ENCODE data around the gene KRIT1. TPM values are rescaled to one million over a fixed set of nuclear protein-coding genes. Genes with fewer than 3 reads are reported as not detected.
"Not testable (repeated sequence)": the region's sequence is repeated elsewhere in the genome, so short reads cannot be mapped to it uniquely, and the experiment has no call there.

The KRIT1 gene
- total RNA-seq, 1 experiment from 2014 or later, result 21.9 TPM

GRCh38 chr7:92254800-92255199, 9.1 kb upstream of the KRIT1 start:
- in situ Hi-C loops (cut with HindIII; ENCODE audit: low pct_unique_long_range_greater_than_20kb, low sequenced_read_pairs); DNase-seq (ENCODE audit: low read depth): not testable (repeated sequence)

GRCh38 chr7:92253251-92253650, 7.5 kb upstream of the KRIT1 start:
- DNase-seq (ENCODE audit: low read depth), result no peak
- in situ Hi-C loops (cut with HindIII; ENCODE audit: low pct_unique_long_range_greater_than_20kb, low sequenced_read_pairs), result no loop called here

- in situ Hi-C loops (cut with HindIII; ENCODE audit: low pct_unique_long_range_greater_than_20kb, low sequenced_read_pairs), result no loop called here
- no peak for DNase-seq (ENCODE audit: low read depth)
These were observed 5.5 kb upstream of the KRIT1 start for GRCh38 chr7:92251181-92251580.

- in situ Hi-C loops (cut with HindIII; ENCODE audit: low pct_unique_long_range_greater_than_20kb, low sequenced_read_pairs), result no loop called here
- no peak for DNase-seq (ENCODE audit: low read depth)
These were observed 4.9 kb upstream of the KRIT1 start for GRCh38 chr7:92250603-92251002.

- DNase-seq (ENCODE audit: low read depth), result peak; percentile 47
- in situ Hi-C loops (cut with HindIII; ENCODE audit: low pct_unique_long_range_greater_than_20kb, low sequenced_read_pairs), result no loop called here
These were observed 817 bp upstream of the KRIT1 start for GRCh38 chr7:92246360-92247101.

- DNase-seq (ENCODE audit: low read depth), result no peak
- in situ Hi-C loops (cut with HindIII; ENCODE audit: low pct_unique_long_range_greater_than_20kb, low sequenced_read_pairs), result no loop called here
These were observed 767 bp downstream of the KRIT1 start for GRCh38 chr7:92244808-92245486.

GRCh38 chr7:92242972-92243371, 2.7 kb downstream of the KRIT1 start:
- in situ Hi-C loops (cut with HindIII; ENCODE audit: low pct_unique_long_range_greater_than_20kb, low sequenced_read_pairs), result no loop called here
- no peak for DNase-seq (ENCODE audit: low read depth)

GRCh38 chr7:92230547-92230946, 15.2 kb downstream of the KRIT1 start:
- in situ Hi-C loops (cut with HindIII; ENCODE audit: low pct_unique_long_range_greater_than_20kb, low sequenced_read_pairs), result no loop called here
- DNase-seq (ENCODE audit: low read depth), result no peak

- no peak for DNase-seq (ENCODE audit: low read depth)
- in situ Hi-C loops (cut with HindIII; ENCODE audit: low pct_unique_long_range_greater_than_20kb, low sequenced_read_pairs), result no loop called here
These were observed 17.0 kb downstream of the KRIT1 start for GRCh38 chr7:92228742-92229141.

- DNase-seq (ENCODE audit: low read depth), result no peak
- in situ Hi-C loops (cut with HindIII; ENCODE audit: low pct_unique_long_range_greater_than_20kb, low sequenced_read_pairs), result no loop called here
These were observed 17.6 kb downstream of the KRIT1 start for GRCh38 chr7:92228100-92228499.

- no peak for DNase-seq (ENCODE audit: low read depth)
- in situ Hi-C loops (cut with HindIII; ENCODE audit: low pct_unique_long_range_greater_than_20kb, low sequenced_read_pairs), result no loop called here
These were observed 18.7 kb downstream of the KRIT1 start for GRCh38 chr7:92226981-92227380.

- no peak for DNase-seq (ENCODE audit: low read depth)
- in situ Hi-C loops (cut with HindIII; ENCODE audit: low pct_unique_long_range_greater_than_20kb, low sequenced_read_pairs), result no loop called here
These were observed 23.9 kb downstream of the KRIT1 start for GRCh38 chr7:92221766-92222165.

GRCh38 chr7:92206672-92207071, 39.0 kb downstream of the KRIT1 start:
- DNase-seq (ENCODE audit: low read depth), result peak; percentile 11
- in situ Hi-C loops (cut with HindIII; ENCODE audit: low pct_unique_long_range_greater_than_20kb, low sequenced_read_pairs), result no loop called here

- DNase-seq (ENCODE audit: low read depth), result no peak
- in situ Hi-C loops (cut with HindIII; ENCODE audit: low pct_unique_long_range_greater_than_20kb, low sequenced_read_pairs), result no loop called here
These were observed 39.7 kb downstream of the KRIT1 start for GRCh38 chr7:92205987-92206386.

- in situ Hi-C loops (cut with HindIII; ENCODE audit: low pct_unique_long_range_greater_than_20kb, low sequenced_read_pairs), result no loop called here
- no peak for DNase-seq (ENCODE audit: low read depth)
These were observed 44.9 kb downstream of the KRIT1 start for GRCh38 chr7:92200791-92201190.

GRCh38 chr7:92192326-92192725, 53.4 kb downstream of the KRIT1 start:
- in situ Hi-C loops (cut with HindIII; ENCODE audit: low pct_unique_long_range_greater_than_20kb, low sequenced_read_pairs), result no loop called here
- no peak for DNase-seq (ENCODE audit: low read depth)

- in situ Hi-C loops (cut with HindIII; ENCODE audit: low pct_unique_long_range_greater_than_20kb, low sequenced_read_pairs), result not testable (repeated sequence)
These were observed 56.5 kb downstream of the KRIT1 start for GRCh38 chr7:92189246-92189645.

GRCh38 chr7:92184294-92184693, 61.4 kb downstream of the KRIT1 start:
- DNase-seq (ENCODE audit: low read depth); in situ Hi-C loops (cut with HindIII; ENCODE audit: low pct_unique_long_range_greater_than_20kb, low sequenced_read_pairs): not testable (repeated sequence)

More at GRCh38 chr7:92189246-92189645, 56.5 kb downstream of the KRIT1 start:
- DNase-seq (ENCODE audit: low read depth), result not testable (repeated sequence)

- peak; percentile 73 for DNase-seq (ENCODE audit: low read depth)
- in situ Hi-C loops (cut with HindIII; ENCODE audit: low pct_unique_long_range_greater_than_20kb, low sequenced_read_pairs), result no loop called here
These were observed 66.5 kb downstream of the KRIT1 start, which contains the start of gene LRRD1 for GRCh38 chr7:92178928-92179924. LRRD1 (minus strand) TSS chr7:92179142; CDS start chr7:92165202, 13,940 bp downstream.
